Measurements from ENCODE around the gene TNIP3.

DNA sequence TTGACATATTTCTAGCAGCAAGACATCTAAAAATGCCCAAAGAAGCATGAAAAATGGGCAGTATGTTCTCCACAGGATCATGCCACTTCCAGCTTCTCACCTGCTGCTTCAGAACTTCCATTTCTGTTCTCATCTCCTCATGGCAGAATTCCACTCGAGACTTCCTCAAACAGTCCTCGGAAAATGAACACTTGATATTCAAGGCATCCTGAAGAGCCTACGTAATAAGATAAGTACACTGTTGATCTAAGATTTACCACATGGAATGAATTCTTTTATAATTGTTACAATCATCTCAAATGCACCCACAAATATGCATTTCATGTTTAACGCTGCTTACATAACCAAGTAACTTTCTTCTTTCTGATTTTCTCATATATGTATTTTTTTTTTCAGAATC lies 14.1 kb downstream of the TNIP3 start:
- TF ChIP-seq, protein P1, sequence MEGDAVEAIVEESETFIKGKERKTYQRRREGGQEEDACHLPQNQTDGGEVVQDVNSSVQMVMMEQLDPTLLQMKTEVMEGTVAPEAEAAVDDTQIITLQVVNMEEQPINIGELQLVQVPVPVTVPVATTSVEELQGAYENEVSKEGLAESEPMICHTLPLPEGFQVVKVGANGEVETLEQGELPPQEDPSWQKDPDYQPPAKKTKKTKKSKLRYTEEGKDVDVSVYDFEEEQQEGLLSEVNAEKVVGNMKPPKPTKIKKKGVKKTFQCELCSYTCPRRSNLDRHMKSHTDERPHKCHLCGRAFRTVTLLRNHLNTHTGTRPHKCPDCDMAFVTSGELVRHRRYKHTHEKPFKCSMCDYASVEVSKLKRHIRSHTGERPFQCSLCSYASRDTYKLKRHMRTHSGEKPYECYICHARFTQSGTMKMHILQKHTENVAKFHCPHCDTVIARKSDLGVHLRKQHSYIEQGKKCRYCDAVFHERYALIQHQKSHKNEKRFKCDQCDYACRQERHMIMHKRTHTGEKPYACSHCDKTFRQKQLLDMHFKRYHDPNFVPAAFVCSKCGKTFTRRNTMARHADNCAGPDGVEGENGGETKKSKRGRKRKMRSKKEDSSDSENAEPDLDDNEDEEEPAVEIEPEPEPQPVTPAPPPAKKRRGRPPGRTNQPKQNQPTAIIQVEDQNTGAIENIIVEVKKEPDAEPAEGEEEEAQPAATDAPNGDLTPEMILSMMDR (conservative IDR thresholded peaks at IDR 0.05; ENCODE audit: low read length), result no peak
- TF ChIP-seq EZH2phosphoT487 (IDR thresholded peaks at IDR 0.05; ENCODE audit: borderline replicate concordance, low read depth, low read length), result no peak

Measured in OCI-LY7 (cell line).